HG02759 (cell line): ENCODE data around the gene PCDHA10.

ENCODE experiments used
- ATAC-seq: cut with Tn5 transposase; IDR thresholded peaks from one replicate; pipeline ENCODE4 v1.9.1; 2021; ENCODE audit warnings: mild to moderate bottlenecking, moderate library complexity; ENCODE audit not compliant: unreplicated experiment

Gene PCDHA10

DNA sequence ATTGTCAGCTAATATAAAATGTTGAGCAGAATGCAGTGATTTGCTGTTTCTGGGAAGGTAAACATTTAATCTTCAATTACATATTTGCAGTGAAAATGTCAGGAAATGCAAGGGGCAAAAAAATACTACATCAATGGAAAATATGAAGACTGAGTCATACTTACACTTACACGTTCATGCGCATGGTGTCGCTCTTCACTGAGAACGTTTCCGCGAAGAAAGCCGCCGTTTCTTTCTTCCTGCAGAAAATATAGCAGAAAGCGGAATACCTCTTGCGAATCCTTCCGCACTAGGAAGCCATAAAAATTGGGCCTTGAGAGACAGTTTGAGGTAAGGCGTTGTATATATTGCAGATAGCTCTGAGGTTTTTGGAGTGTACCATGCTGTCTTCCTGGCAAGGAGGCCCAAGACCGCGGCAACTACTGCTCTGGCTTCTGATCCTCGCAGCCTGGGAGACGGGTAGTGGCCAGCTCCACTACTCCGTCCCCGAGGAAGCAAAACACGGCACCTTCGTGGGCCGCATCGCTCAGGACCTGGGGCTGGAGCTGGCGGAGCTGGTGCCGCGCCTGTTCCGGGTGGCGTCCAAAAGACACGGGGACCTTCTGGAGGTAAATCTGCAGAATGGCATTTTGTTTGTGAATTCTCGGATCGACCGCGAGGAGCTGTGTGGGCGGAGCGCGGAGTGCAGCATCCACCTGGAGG lies 26.3 kb downstream of the PCDHA10 start, which contains the start of gene PCDHA13:
TSS of gene PCDHA13 (plus strand) at position 236 of the 702 bp plus-strand sequence. CDS start at position 381, 145 bp downstream.
- no peak for ATAC-seq

DNA sequence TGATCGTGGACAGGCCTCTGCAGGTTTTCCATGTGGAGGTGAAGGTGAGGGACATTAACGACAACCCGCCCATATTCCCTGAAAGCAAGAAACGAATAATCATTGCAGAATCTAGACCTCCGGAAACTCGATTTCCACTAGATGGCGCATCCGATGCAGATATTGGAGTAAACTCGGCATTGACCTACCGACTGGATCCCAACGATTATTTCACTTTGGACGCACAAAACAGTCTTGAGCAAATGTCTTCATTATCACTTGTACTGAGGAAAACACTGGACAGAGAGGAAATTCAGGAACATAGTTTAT lies 26.8 kb downstream of the PCDHA10 start:
- no peak for ATAC-seq

DNA sequence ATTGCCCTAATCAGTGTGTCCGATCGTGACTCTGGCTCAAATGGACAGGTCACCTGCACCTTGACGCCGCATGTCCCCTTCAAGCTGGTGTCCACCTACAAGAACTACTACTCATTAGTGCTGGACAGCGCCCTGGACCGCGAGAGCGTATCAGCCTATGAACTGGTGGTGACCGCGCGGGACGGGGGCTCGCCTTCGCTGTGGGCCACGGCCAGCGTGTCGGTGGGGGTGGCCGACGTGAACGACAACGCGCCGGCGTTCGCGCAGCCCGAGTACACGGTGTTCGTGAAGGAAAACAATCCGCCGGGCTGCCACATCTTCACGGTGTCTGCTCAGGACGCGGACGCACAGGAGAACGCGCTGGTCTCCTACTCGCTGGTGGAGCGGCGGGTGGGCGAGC lies 27.7 kb downstream of the PCDHA10 start:
- ATAC-seq, result no peak

GRCh38 chr5:140883927-140884697 lies 28.4 kb downstream of the PCDHA10 start:
- no peak for ATAC-seq

GRCh38 chr5:140916325-140916724 lies 60.6 kb downstream of the PCDHA10 start:
- no peak for ATAC-seq
